MM.1S (cell line): ENCODE results near the gene WDFY3.

Experiments used
- DNase-seq: peaks from one replicate; pipeline ENCODE4 v3.0.0-alpha.2; 2015
- H2AFZ ChIP-seq: fragments of 300-600 bp; sonication (generic); 2 replicates; pipeline ENCODE4 v1.6.0; 2016; ENCODE audit warnings: antibody characterized with exemption, low read length
- H3F3A ChIP-seq: fragments of 300-600 bp; sonication (generic); 2 replicates; pipeline ENCODE4 v1.6.1; 2016; ENCODE audit warnings: mild to moderate bottlenecking, antibody characterized with exemption, low read length, moderate library complexity, mixed read lengths; ENCODE audit not compliant: insufficient read depth
- H3K27ac ChIP-seq: fragments of 300-600 bp; sonication (generic); 2 replicates; pipeline ENCODE4 v1.5.1; 2016; ENCODE audit warnings: mild to moderate bottlenecking, low read length
- H3K27me3 ChIP-seq: fragments of 300-600 bp; sonication (generic); replicated peaks from 2 replicates; pipeline ENCODE4 v1.6.0; 2016; ENCODE audit warnings: low read length; ENCODE audit not compliant: insufficient read depth
- H3K36me3 ChIP-seq: fragments of 300-600 bp; sonication (generic); replicated peaks from 2 replicates; pipeline ENCODE4 v1.6.1; 2016; ENCODE audit warnings: mild to moderate bottlenecking, low read length, mixed read lengths; ENCODE audit not compliant: insufficient read depth
- H3K4me1 ChIP-seq: fragments of 300-600 bp; sonication (generic); 2 replicates; pipeline ENCODE4 v1.6.1; 2016; ENCODE audit warnings: low read length, mixed read lengths
- H3K4me2 ChIP-seq: fragments of 300-600 bp; sonication (generic); 2 replicates; pipeline ENCODE4 v1.6.0; 2016; ENCODE audit warnings: low read depth, low read length
- H3K4me3 ChIP-seq: fragments of 300-600 bp; sonication (generic); 2 replicates; pipeline ENCODE4 v1.5.1; 2016; ENCODE audit warnings: low read length, mixed read lengths
- H3K79me2 ChIP-seq: fragments of 300-600 bp; sonication (generic); 2 replicates; pipeline ENCODE4 v1.6.1; 2016; ENCODE audit warnings: mixed run types, low read length, mixed read lengths
- H3K9ac ChIP-seq: fragments of 300-600 bp; sonication (generic); 2 replicates; pipeline ENCODE4 v1.6.1; 2016; ENCODE audit warnings: low read length, mixed read lengths
- H3K9me2 ChIP-seq: fragments of 300-600 bp; sonication (generic); replicated peaks from 2 replicates; pipeline ENCODE4 v1.6.1; 2016; ENCODE audit warnings: mild to moderate bottlenecking, low read length, mixed read lengths; ENCODE audit not compliant: insufficient read depth
- H3K9me3 ChIP-seq: fragments of 300-600 bp; sonication (generic); replicated peaks from 2 replicates; pipeline ENCODE4 v1.6.1; 2016; ENCODE audit warnings: mild to moderate bottlenecking, low read length, mixed read lengths; ENCODE audit not compliant: insufficient read depth
- H4K20me1 ChIP-seq: fragments of 300-600 bp; sonication (generic); 2 replicates; pipeline ENCODE4 v1.6.1; 2016; ENCODE audit warnings: mild to moderate bottlenecking, low read length, moderate library complexity, mixed read lengths; ENCODE audit not compliant: insufficient read depth
- CTCF ChIP-seq: fragments of 300-600 bp; sonication (generic); IDR thresholded peaks from 2 replicates; pipeline ENCODE4 v1.5.1; 2016; ENCODE audit warnings: antibody characterized with exemption, low read length, mixed read lengths
- EZH2 ChIP-seq: fragments of 300-600 bp; sonication (generic); optimal IDR thresholded peaks from 2 replicates; pipeline ENCODE3; 2017; ENCODE audit warnings: low read depth, mild to moderate bottlenecking, antibody characterized with exemption, low read length, mixed read lengths
- EZH2phosphoT487 ChIP-seq: fragments of 300-600 bp; sonication (generic); IDR thresholded peaks from 2 replicates; pipeline ENCODE4 v1.6.1; 2018; ENCODE audit warnings: antibody characterized with exemption, low read length

Gene WDFY3

GRCh38 chr4:84800256-84800655 is 166.2 kb downstream of the WDFY3 start:
- Histone ChIP-seq H3K9me3 (no peaks in the 10 kb centered on the region), H3K9ac (no peak overlapping the region), H3K27me3 (no peaks in the 10 kb centered on the region), H3K4me3 (no peak overlapping the region), H3F3A (no peaks in the 10 kb centered on the region), H3K79me2 (no peaks in the 10 kb centered on the region), H3K4me2 (no peak overlapping the region), H3K4me1 (no peaks in the 10 kb centered on the region), H3K9me2 (no peaks in the 10 kb centered on the region), H3K27ac (no peak overlapping the region), H3K36me3 (no peaks in the 10 kb centered on the region), H4K20me1 (no peaks in the 10 kb centered on the region), H2AFZ (no peak overlapping the region)
- TF ChIP-seq CTCF (no peak), EZH2 (no peak), EZH2phosphoT487 (no peak)
- DNase-seq = no peak

GRCh38 chr4:84799318-84799717 is 167.2 kb downstream of the WDFY3 start:
- H3F3A ChIP-seq = no peaks in the 10 kb centered on the region
- H2AFZ ChIP-seq = no peak overlapping the region
- H3K36me3 ChIP-seq = no peaks in the 10 kb centered on the region
- H3K79me2 ChIP-seq = no peaks in the 10 kb centered on the region
- no peak overlapping the region for H3K9ac ChIP-seq
- H3K4me3 ChIP-seq = no peak overlapping the region
- DNase-seq = no peak
- H3K9me3 ChIP-seq = no peaks in the 10 kb centered on the region
- no peaks in the 10 kb centered on the region for H3K27me3 ChIP-seq
- H3K4me1 ChIP-seq = no peaks in the 10 kb centered on the region
- TF ChIP-seq EZH2phosphoT487 (no peak), EZH2 (no peak), CTCF (no peak)
- H3K27ac ChIP-seq = no peak overlapping the region
- no peaks in the 10 kb centered on the region for H3K9me2 ChIP-seq
- no peak overlapping the region for H3K4me2 ChIP-seq
- no peaks in the 10 kb centered on the region for H4K20me1 ChIP-seq

- no peaks in the 10 kb centered on the region for H4K20me1 ChIP-seq
- TF ChIP-seq EZH2 = no peak
- TF ChIP-seq CTCF = no peak
- no peak for TF ChIP-seq EZH2phosphoT487
- no peak overlapping the region for H3K27ac ChIP-seq
- no peak overlapping the region for H3K9ac ChIP-seq
- H3F3A ChIP-seq = no peaks in the 10 kb centered on the region
- H3K79me2 ChIP-seq = no peaks in the 10 kb centered on the region
- no peak for DNase-seq
- H3K9me2 ChIP-seq = no peaks in the 10 kb centered on the region
- no peaks in the 10 kb centered on the region for H3K4me1 ChIP-seq
- no peaks in the 10 kb centered on the region for H3K9me3 ChIP-seq
- no peak overlapping the region for H3K4me2 ChIP-seq
- no peak overlapping the region for H3K4me3 ChIP-seq
- no peaks in the 10 kb centered on the region for H3K27me3 ChIP-seq
- no peaks in the 10 kb centered on the region for H3K36me3 ChIP-seq
- H2AFZ ChIP-seq = no peak overlapping the region
These were observed 170.1 kb downstream of the WDFY3 start for GRCh38 chr4:84796394-84796793.
